GM18870 (cell line): Measurements from ENCODE around the gene MYBPC1.
"Not testable (repeated sequence)": the region's sequence is repeated elsewhere in the genome, so short reads cannot be mapped to it uniquely, and the experiment has no call there.

ENCODE experiments used
- ATAC-seq: cut with Tn5 transposase; IDR thresholded peaks from one replicate; pipeline ENCODE4 v1.9.1; 2021; ENCODE audit warnings: moderate library complexity; ENCODE audit not compliant: unreplicated experiment

Gene MYBPC1

GRCh38 chr12:101653503-101653902 is 58.7 kb downstream of the MYBPC1 start:
- no peak for ATAC-seq

GRCh38 chr12:101654442-101654841 is 59.7 kb downstream of the MYBPC1 start:
- ATAC-seq, result no peak

- ATAC-seq, result no peak
Measured at GRCh38 chr12:101655393-101655792, 60.6 kb downstream of the MYBPC1 start.

GRCh38 chr12:101660662-101661061 is 65.9 kb downstream of the MYBPC1 start:
- not testable (repeated sequence) for ATAC-seq

GRCh38 chr12:101663298-101663697 is 68.5 kb downstream of the MYBPC1 start:
- no peak for ATAC-seq

GRCh38 chr12:101664992-101665391 is 70.2 kb downstream of the MYBPC1 start:
- no peak for ATAC-seq

DNA sequence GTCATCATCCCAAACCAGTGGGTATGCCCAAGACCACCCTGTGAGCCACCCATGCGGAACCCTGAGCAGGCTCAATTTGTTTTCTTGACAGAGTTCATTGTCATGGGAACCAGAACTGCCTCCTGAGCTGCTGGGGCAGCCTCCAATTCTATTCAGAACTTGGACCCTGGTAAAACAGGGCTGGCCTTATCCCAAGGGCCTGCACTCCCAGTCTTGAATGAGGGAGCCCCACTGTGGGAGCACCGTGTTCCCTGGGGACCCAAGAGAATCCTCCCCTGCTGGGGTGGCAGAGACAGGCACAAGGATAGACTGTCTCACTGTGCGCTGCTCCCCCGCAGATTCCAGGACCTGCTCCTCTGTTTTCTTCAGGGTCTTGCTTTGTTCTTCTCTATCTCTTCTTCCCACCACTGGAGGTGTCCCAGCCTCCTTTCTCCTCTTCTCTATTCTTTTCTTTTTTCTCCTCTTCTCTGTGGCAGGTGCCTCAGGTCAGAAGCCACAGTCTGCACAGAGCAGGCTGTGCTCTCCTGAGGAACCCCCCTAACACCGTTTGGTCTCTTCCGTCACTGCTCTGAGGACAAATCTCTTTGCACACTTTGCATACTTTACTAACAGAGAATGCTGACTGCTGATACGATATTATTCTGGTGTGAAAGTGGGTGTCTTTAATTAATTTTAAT is 71.4 kb downstream of the MYBPC1 start:
- no peak for ATAC-seq

DNA sequence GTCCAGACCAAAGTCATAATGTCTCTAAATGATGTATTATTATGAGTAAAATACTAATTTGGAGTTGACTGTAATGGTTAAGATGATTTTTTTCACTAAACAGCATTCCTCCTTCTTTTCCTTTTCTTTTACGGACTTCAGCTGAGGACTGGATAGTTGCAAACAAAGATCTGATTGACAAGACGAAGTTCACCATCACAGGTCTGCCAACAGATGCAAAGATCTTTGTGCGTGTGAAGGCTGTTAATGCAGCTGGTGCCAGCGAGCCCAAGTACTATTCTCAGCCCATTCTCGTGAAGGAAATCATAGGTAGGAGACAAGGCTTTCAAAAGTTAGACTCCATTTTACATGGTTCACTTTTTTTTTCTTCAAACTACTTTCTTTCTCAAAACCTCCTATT is 72.8 kb downstream of the MYBPC1 start:
- ATAC-seq, result no peak

DNA sequence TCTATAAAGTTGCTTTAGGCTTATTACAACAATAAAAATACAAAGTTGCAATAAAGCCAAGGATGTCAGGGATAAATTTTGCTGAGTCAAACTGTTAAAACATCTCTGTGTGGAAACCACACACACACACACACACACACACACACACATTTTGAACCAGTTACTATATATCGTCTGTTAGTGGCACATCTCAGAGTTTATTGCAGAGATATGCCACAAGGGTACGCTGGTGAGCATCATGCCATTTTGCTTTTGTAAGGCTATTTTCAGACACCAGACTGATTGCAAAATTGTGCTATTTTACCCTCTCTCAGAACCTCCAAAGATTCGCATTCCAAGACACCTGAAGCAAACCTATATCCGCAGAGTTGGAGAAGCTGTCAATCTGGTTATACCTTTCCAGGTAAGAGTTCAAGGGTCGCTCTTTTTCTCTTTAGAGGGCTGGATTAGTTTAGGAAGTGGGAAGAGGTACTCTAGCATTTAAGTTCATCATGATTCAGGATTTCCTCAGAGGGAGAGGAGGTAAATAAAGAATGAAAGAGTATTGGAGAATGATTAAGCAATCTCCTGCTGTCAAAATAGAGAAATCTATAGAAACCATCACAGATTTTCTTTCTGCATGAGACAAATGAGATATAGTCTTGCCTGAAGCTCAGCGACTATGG is 75.4 kb downstream of the MYBPC1 start:
- no peak for ATAC-seq

DNA sequence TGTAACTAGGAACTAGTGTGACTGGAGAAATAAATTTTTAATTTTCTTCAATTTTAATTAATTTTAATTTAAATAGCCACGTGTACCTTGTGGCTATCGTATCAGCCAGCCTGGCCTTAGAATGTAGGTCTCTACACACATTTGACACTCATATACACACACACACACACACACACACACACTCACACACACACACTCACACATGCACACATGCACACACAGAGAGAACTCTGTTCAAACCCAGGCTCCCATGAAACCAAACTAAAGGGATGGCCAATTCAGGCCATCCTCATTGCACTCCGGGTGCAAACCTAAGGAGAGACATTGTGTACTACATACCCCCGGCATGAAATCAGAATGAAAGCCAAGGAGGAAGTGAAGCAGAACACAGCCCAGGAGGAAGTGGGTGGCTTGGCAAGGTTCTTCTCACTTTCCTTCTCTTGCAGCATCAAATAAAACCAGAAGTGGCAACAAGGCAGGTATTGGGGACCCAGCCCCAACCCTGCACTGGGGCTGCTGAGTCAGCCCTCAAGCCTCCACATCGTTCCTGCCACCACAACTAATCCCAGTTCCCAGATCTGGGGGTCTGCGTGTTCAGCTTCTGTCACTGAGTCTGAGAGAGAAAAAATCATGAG is 76.5 kb downstream of the MYBPC1 start:
- ATAC-seq, result peak; percentile 91

GRCh38 chr12:101671833-101672232 is 77.1 kb downstream of the MYBPC1 start:
- ATAC-seq, result peak; percentile 15

DNA sequence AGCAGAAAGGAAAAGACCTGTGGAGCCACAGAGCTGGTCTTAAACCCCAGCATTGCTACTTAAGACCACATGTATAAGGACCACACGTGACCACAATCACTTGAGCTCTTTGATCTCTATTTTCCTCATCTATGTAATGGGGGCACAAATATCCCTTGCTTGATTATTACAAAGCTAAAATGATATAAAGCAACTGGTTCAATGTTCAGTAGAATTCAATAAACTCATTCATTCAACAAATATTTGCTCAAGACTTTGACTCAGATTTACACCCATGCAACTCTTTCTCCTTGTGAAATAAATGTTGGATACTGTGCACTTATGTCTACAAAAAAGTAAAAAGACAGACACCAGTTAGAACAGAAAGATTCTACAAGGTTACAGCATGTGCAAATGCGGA is 80.8 kb downstream of the MYBPC1 start:
- no peak for ATAC-seq

DNA sequence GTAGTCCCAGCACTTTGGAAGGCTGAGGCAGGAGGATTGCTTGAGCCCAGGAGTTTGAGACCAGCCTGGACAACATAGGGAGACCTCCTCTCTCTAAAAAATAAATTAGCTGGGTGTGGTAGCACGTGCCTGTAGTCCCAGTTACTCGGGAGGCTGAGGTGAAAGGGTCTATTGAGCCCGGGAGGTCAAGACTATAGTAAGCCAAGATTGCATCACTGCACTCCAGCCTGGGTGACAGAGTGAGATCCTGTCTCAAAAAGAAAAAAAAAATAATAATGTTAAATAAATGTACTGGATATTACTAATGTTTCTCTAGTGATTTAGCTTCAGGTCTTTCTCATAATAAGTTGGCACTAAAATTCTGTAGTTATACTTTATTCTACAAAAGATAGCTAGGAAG is 81.7 kb downstream of the MYBPC1 start:
- ATAC-seq, result not testable (repeated sequence)

DNA sequence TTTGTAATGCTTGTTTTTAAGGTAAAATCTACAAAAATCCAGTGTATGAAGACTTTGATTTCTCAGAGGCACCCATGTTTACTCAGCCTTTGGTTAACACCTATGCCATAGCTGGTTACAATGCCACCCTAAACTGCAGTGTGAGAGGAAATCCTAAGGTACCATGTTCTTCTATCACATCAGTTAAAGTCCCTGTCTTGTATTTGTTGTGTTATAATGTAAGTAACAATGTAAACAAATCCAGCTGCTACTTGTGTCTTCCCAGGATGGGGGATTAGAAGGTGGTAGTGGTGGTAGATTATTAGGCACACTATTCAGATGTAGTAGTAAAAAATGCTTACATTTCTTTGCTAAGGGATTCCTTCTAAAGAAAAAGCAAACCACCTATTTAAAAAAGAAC is 83.3 kb downstream of the MYBPC1 start:
- no peak for ATAC-seq

- no peak for ATAC-seq
Measured at GRCh38 chr12:101680240-101680639, 85.5 kb downstream of the MYBPC1 start.

DNA sequence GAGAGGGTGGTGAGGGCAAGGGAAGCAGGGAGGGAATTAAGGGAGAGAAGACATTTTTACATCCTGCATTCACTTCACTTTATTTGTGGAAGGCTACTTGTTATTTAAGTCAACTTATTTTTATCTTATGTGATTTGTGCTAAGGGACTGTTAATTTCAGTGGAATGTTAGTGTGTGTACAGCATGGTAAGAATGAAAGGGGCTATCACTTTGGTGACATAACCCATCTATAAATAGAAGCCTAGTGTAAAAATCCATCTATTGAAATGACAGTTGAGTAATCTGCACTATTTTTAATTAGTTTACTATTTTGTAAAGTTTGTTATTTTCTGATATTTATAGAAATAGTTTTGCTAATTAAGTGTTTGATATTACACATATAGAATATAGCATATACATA is 85.9 kb downstream of the MYBPC1 start:
- no peak for ATAC-seq

GRCh38 chr12:101681627-101682026 is 86.9 kb downstream of the MYBPC1 start:
- not testable (repeated sequence) for ATAC-seq

GRCh38 chr12:101685092-101685491 is 90.3 kb downstream of the MYBPC1 start:
- ATAC-seq, result no peak

GRCh38 chr12:101686176-101686575 is 91.4 kb downstream of the MYBPC1 start:
- no peak for ATAC-seq

- no peak for ATAC-seq
Measured at GRCh38 chr12:101690544-101691098, 95.8 kb downstream of the MYBPC1 start.

- ATAC-seq, result no peak
Measured at GRCh38 chr12:101691503-101692096, 96.8 kb downstream of the MYBPC1 start.
